HL-60 (cell line): ENCODE data around the gene BDNF.

Experiments
- DNase-seq, 2 experiments: peaks; one replicate each; pipeline ENCODE4 v3.0.0-alpha.2; 2010 to 2020; ENCODE audit warnings: low read depth in 1 of 2, low spot score in 1 of 2
- H3K27ac ChIP-seq: fragments of 250-450 bp; sonication (Bioruptor Pico); replicated peaks from 2 replicates; pipeline ENCODE4 v1.5.1; 2020; ENCODE audit warnings: mild to moderate bottlenecking, moderate library complexity
- H3K27me3 ChIP-seq: fragments of 250-450 bp; sonication (Bioruptor Pico); 2 replicates; pipeline ENCODE4 v1.5.1; 2021; ENCODE audit warnings: mild to moderate bottlenecking, moderate library complexity; ENCODE audit not compliant: insufficient read depth, poor library complexity, severe bottlenecking
- H3K4me3 ChIP-seq: replicated peaks from 2 replicates; pipeline ENCODE4 v1.5.1; 2011; ENCODE audit warnings: mild to moderate bottlenecking, control low read depth, low read length; ENCODE audit not compliant: insufficient read depth
- CTCF ChIP-seq: IDR thresholded peaks from one replicate; pipeline ENCODE4 v1.5.1; 2011; ENCODE audit warnings: low read length, control low read depth, inconsistent platforms; ENCODE audit not compliant: insufficient read depth
- GABPA ChIP-seq: IDR thresholded peaks from 2 replicates; pipeline ENCODE4 v1.6.1; 2012; ENCODE audit warnings: low read depth
- POLR2AphosphoS5 ChIP-seq: IDR thresholded peaks from 2 replicates; pipeline ENCODE4 v1.6.1; 2012; ENCODE audit warnings: low read depth
- REST ChIP-seq: IDR thresholded peaks from 2 replicates; pipeline ENCODE4 v1.6.1; 2012; ENCODE audit warnings: low read depth; ENCODE audit not compliant: insufficient replicate concordance
- SPI1 ChIP-seq: IDR thresholded peaks from 2 replicates; pipeline ENCODE4 v1.6.1; 2012; ENCODE audit warnings: low read depth, mild to moderate bottlenecking, borderline replicate concordance

BDNF gene

GRCh38 chr11:27619039-27619574, 81.1 kb downstream of the BDNF start:
- DNase-seq = no peak
- TF ChIP-seq GABPA (no peak), POLR2AphosphoS5 (no peak), REST (no peak), CTCF (no peak), SPI1 (no peak)
- H3K27ac ChIP-seq = no peak overlapping the region
- no peak overlapping the region for H3K4me3 ChIP-seq
- H3K27me3 ChIP-seq = peaks cover 2% of the 10 kb centered on the region

GRCh38 chr11:27618281-27618915, 81.9 kb downstream of the BDNF start:
- TF ChIP-seq REST = no peak
- TF ChIP-seq GABPA = no peak
- TF ChIP-seq POLR2AphosphoS5 = no peak
- TF ChIP-seq CTCF = no peak
- Histone ChIP-seq H3K27ac (no peak overlapping the region), H3K27me3 (peaks cover 2% of the 10 kb centered on the region), H3K4me3 (no peak overlapping the region)
- no peak for DNase-seq

GRCh38 chr11:27616711-27617110, 83.5 kb downstream of the BDNF start:
- H3K4me3 ChIP-seq = no peak overlapping the region
- H3K27me3 ChIP-seq = no peaks in the 10 kb centered on the region
- TF ChIP-seq POLR2AphosphoS5 = no peak
- no peak overlapping the region for H3K27ac ChIP-seq
- no peak for DNase-seq

- TF ChIP-seq SPI1 = no peak
- TF ChIP-seq POLR2AphosphoS5 = no peak
- no peak for TF ChIP-seq CTCF
- no peak for TF ChIP-seq REST
- no peak for TF ChIP-seq GABPA
- DNase-seq = no peak
- H3K27me3 ChIP-seq = no peaks in the 10 kb centered on the region
- H3K27ac ChIP-seq = no peak overlapping the region
- no peak overlapping the region for H3K4me3 ChIP-seq
Measured at GRCh38 chr11:27615833-27616232, 84.4 kb downstream of the BDNF start.
